Left renal cortex interstitium (tissue), 4 donors: Measurements from ENCODE around the gene CRTC3. TPM values are rescaled to one million over a fixed set of nuclear protein-coding genes. Genes with fewer than 3 reads are reported as not detected.

Experiments
- DNase-seq, 4 donors: peaks; one replicate each; pipeline ENCODE4 v3.0.0-alpha.2; 2013; ENCODE audit warnings: low read depth in 4 of 4, low spot score in 2 of 4, missing footprints in 1 of 4
- polyA plus RNA-seq, 4 donors: library from polyadenylated mRNA; unstranded; fragments of 120-200 nt; gene quantifications; one replicate each; pipeline ENCODE4 v1.2.1, GENCODE V29; 2013; ENCODE audit not compliant: insufficient read length in 4 of 4

CRTC3 gene
- polyA plus RNA-seq, 4 donors, result 27.0 to 36.8 (median 30.7) TPM

DNA sequence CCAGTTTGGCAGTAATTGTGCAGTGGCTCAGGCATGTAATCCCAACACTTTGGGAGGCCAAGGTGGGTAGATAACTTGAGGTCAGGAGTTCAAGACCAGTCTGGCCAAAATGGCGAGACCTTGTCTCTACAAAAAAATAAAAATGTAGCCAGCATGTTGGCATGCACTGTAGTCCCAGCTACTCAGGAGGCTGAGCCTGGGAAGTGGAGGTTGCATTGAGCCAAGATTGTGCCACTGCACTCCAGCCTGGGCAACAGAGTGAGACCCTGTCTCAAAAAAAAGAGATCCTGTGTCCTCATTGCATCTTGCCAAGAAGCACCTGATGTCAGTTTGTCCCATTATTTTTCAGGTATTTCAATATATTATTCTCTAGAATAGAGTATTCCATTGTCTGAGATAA, 61.8 kb downstream of the CRTC3 start:
- DNase-seq, result no peak

DNA sequence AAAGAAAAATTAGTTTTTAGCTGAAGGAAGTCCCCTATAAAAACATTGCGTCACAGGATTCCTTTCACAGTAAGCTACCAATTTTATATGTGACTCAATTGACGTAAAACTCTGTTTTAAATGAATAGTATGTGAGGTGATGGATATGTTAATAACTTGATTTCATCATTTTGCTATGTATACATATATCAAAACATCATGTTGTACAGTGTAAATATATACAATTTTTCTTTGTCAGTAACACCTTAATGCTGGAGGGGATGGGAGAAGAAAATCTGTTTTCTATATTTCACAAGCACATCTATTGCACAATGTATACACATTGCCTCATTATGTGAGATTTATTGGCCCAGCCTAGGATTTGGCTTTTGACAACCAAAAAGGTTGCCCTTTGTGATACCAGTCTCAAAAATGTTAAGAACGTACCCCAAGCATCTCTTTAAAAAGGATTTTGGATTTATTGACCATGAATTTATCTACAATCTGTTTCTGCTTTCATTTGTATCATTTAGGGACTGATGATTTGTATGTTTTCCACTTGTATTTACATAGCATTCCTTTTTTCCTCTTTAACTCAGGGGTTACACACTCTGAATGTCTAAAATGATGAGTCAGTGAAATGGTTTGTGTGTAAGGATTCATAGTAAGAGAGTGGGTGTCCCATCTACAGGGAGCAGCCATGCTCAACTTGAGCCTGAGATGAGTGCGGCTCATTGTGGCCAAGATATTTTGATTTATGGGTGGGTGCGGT, 62.6 kb downstream of the CRTC3 start:
- no peak for DNase-seq

DNA sequence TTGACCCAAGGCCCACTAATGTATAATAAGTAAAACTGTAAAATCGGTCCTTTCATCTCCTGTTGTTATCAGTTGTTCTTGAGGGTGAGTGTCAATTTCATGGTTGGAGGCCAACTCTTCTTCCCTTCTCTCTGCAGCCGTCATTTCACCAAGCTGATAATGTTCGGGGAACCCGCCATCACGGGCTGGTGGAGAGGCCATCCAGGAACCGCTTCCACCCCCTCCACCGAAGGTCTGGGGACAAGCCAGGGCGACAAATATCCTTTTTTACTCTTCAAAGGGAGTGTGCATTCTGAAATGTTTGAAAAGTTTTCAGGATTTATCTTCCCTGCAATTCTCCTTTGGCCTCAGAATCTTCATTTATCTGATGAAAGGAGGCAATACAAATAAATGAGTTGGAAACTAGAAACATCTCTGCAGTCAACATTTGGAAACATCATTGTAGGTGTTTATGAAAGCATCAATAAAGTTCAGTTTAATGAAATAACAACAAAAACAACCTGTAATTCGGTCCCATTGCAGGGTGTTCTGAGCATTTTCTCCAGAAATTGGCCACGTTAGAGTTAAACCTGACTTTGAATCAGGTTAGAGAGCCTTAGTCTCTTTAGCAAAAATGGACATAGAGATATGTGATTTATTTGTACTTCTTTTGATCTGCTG, 63.9 kb downstream of the CRTC3 start:
- DNase-seq, result no peak

DNA sequence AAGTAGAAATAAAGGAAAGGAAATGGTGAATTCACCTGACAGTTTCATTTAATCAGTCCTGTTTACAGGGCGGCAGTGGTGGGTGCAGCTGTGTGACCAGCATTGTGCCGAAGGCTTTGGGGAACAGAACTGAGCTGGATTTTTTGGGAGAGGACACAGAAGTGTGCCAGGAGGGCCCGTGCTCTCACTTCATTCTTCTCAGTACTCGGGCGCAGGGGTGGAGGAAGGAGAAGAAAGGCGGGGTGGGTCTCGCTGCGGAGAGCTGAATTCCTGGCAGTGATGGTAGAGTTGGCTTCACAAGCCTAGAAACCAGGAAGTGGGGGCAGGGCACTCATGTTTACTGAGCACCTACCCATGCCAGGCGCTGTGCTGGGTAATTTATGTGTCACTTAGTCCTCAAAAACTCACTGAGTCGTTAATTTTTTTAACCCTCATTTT, 64.6 kb downstream of the CRTC3 start:
- no peak for DNase-seq

DNA sequence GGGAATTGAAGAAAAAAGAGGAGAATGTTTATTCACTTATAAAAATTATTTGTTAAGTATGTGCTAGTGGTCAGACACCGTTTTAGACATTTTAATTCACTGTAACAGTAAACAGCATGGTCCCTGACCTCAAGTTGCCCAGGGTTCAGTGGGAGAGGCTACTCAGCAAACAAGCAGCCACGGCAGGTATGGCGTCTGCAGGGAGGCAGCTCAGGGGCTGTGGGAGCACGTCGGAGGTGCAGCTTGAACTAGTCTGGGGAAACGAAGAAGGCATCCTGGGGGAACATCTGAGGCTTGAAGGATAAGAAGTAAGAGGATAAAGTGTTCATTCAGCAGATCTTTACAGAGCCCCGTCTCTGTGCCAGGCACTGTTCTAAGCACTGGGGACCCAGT, 66.0 kb downstream of the CRTC3 start:
- DNase-seq, result no peak

DNA sequence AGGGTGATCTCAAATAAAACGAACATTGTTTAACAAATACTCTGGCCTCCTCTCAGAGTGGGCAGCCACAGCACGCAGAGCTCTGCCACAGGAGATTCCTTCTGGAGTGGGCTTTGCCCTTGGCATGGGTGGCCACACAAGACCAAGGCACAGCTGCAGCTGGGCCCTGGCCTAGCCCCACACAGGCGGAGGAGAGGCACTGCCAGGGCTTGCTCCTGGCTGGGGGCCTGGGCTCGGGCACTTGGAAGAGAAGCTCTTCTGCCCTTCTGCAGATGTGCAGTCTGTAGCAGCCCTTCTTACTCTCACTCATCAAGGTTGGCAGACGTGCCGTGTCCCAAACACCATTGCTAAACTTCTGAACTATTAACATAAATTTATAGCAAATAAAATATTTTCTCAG, 67.2 kb downstream of the CRTC3 start:
- DNase-seq, result no peak

DNA sequence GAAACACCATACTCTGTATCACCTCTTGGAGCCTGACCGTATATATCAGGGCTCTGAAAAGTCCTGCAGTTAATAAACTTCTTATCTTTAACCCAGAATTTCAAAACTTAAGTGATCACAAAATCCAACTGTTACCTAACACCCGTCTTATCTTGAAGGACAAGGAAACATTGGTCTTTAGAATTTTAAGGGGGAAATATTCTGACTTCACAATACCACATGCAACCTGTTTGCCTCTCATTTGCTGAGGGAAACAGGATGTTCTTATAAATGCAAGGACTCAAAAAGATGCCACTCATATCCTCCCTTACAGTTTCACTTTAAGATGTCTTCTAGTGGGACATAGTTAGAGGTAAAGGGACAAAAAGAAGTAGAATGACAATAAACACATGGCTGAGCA, 67.9 kb downstream of the CRTC3 start:
- DNase-seq, result no peak

DNA sequence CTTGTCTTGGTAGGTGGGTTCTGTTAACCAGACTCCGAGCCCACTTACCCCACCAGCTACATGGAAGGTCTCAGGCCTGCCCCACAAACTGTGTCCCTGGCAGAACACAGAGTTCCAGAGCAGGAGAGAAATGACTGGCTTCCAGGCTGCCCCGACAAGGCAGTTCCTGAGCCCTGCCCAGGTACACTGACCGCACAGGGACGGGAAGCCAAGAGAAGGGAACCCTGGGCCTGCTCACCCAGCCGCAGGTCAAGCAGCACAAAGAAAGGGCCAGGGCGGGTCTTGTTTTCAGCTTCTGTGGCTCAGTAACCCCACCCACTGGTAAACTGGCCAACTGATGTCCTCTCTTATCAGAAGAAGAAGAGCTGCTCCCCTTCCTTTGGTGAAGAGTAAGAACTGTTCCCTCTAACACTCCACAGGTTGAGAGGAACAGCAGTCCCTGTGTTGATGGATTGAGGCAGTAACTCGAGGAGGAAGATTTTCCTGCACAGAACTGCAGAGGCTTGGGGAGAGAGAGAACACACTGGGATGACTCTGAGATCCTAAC, 68.4 kb downstream of the CRTC3 start:
- no peak for DNase-seq

DNA sequence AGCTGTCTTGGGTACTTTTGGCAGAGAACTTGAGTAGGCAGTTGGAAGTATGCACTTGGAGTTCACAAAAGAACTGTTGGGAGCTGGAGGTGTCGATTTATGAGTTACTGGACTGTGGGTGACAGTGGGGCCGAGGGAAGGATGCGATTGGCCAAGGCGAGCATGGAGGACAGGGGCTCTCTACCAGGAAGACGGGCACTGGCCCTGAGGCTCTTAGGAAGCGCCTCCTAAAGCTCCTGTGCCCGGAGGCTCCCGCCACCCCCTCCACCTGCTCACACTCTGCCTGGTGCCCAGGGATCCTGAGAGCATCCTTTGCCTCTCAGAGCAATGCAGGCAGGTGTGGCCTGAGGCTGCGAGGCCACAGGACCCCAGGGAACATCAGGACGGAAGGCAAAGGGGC, 69.0 kb downstream of the CRTC3 start:
- DNase-seq, result no peak

DNA sequence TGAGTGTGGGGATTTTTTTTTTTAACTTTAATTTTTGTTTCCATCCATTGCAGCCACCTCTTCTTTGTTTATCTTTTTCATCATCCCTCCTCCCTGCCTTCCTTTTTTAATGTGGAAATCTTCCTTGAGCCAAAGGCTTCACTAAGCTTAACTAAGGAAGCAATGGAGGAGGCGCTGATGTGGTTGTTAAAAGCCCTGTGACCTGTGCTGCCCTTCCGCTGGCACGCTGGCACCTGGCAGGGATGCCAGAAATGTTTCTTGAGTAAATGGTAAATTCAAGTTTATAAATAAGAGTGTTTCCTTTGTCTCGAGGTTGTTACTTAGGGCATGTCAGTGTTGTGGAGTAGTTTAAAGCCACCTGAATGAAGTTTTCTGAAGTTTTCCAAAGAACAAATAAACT, 69.4 kb downstream of the CRTC3 start:
- no peak for DNase-seq

DNA sequence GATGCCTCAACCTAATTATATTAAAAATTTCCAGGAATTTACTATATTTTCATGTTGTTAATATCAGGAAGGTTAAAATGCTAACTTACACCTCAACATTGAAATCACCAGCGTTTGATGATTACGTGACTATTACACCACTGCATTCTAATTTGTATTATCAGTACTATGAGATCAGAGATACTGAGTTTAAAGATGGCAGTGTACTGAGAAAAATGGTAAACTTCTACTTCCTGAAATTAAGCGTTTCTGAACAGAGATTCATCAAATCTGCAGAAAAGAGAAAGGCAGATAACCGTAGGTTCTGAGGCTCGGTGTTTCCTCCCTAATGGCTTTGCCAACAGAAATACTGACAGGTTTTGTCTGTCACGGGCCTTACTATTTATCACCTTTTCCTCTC, 69.9 kb downstream of the CRTC3 start:
- DNase-seq, result no peak

DNA sequence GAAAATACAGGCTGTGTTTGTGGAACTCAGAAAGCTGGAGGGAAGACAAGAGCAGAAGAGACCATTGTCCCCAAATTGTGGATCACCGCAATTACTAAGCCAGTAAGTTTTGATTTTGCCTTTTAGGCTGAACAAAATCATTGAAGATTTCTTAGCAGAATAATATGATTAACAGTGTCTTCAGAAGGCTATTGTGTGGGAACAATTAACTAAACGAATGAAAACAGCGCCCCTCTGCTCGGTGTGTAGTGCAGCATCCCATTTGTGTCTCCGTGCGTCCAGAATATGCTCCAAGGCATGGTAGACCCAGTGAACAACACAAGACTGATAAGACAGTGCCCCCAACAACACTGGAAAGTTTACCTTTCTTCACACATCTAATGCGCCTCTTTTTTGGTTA, 71.2 kb downstream of the CRTC3 start:
- DNase-seq, result no peak

DNA sequence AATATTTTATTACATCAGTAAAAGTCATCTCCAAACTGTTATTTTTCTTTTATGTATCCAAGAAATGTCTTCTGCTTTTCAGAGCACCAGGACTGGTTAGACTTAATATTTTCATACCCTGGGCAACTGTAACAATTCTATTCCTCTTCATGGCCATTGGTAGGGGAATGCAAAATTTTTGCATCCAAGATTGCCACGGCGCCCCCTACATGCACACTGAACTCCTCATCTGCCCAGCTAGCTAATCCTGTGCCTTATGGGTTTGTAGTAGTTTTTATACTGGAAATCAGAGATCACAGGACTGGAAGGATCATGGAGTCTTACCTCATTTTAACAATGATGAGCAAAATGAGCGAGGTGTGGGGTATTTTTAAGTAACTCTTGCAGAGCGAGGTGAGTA, 74.2 kb downstream of the CRTC3 start:
- no peak for DNase-seq

DNA sequence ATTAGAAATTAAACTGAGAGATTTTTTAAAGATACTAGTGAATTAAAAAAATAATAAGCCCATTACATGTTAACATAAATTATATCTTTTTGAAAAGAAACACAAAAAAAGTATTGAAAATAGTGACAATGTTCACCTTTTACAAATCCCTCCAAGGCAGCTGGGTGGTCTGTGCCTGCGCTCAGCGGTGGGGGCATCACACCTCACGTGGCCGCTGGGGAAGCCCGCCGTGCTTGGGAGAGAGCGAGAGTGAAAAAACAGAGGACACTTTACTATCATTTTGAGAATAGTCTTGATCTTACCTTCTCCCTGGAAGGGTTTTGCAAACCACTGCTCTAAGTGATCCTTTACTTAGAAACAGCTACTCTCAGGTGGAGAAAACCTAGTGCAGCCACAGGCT, 76.9 kb downstream of the CRTC3 start:
- DNase-seq, result no peak

DNA sequence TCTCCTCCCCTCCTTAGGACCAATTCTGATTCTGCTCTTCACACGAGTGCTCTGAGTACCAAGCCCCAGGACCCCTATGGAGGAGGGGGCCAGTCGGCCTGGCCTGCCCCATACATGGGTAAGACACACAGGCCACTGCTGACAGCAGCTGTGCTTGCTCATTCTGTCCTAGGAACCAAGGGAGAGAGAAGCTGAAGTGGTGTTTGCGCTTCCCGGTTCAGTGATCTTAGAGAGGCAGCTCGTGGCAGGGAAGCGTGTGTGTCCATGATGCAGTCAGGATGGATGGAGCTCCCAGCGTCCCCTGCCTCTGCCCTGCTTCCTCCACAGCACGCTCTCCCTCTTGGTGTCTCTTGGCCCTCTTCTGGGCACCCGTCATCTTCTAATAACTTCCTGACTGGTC, 77.6 kb downstream of the CRTC3 start:
- no peak for DNase-seq

DNA sequence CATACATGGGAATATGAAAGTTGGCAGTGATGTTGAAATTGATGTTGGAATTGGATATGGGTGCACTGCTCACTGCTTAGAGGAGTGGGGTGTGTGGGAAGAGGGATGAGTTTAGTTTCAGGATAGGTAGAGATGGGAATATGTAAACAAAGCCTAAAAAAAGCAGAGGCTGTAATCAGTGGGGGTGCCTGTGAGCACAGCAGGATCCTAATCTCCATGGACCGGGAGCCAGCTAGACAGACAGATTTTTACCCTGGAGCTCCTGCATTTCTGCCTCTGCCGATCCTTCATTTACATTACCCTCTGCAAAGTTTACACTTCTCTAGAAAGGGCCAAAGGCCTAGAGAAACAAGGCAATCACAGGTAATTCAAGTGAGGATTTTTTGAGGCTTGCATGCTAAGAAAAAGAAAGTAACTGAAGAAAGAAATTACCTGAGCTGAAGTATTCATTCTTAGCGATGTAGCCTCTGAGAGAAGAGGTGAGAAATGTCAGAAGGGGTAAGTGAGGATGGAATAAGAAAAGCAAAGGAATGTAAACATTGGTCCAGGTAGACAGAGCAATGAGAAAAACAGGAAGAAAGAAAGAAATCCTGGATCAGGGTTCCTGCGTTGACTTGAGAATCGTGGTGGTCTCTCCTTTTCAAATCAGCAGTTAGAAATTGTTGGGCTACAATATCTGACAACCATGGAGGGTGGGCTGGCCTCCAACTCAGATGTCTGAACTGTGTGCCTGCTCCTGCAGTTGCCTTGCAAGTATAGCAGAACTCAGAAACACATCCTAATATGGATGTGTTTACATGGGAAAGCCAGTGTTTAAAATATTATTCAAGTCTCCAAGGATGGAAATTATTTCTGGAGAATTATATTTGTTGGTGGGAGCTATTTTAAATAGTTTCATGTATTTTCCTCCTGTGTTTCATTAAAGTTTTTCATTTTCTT, 79.8 kb downstream of the CRTC3 start:
- DNase-seq, result no peak

DNA sequence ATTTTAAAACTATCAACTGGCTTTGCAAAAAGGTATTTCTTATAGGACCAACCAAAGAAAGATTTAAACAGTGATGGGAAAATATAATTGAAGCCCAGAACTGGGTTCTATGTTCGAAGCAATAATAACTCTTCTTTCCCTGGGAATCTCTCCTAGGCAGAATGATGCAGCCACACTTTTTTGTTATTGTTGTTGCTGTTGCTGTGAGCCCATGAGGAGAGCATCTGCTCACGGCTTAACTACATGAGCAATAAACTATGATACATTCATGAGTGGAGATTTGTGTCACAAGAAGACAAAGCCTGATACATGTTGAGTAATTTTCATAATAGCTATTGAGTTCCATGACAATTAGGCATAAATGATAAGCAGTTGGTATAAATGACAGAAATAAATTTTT, 80.5 kb downstream of the CRTC3 start:
- no peak for DNase-seq

DNA sequence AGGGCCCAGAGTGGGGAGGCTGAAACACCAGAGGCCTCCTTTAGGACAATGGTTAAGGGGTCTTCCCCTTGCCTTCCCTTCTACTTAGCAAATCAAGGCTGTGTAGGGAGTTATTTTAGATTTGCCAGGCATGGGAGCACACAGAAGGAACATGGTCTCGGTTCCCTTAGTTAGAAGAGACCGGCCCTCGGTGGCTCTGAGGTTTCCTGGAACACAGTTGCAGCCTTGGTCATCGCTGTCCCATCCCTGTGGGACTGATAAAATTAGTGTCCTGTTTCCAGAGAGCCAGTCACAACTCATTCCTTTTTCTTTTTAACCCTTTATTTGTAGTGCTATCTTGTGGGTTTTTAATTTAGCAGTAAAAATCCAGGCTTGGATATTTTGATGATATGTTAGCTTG, 81.4 kb downstream of the CRTC3 start:
- no peak for DNase-seq

DNA sequence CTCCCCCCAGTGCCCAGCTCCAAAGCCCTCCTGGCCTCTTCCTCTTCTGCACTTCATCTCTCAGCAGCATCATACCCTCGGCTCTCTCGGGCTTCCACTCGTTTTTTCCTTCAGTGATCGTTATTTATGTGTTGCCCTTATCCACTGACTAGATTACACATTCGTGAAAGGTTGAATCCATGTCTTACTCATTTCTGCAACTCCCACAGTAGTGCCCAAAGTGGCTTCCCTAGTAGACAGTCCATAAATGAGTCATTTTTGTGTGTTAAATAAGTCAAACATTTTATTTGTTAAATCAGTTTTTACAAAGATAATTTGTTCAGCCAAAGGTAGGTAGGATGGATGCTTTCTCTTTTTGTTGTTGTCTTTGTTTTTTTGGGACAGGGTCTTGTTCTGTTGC, 87.4 kb downstream of the CRTC3 start:
- no peak for DNase-seq

DNA sequence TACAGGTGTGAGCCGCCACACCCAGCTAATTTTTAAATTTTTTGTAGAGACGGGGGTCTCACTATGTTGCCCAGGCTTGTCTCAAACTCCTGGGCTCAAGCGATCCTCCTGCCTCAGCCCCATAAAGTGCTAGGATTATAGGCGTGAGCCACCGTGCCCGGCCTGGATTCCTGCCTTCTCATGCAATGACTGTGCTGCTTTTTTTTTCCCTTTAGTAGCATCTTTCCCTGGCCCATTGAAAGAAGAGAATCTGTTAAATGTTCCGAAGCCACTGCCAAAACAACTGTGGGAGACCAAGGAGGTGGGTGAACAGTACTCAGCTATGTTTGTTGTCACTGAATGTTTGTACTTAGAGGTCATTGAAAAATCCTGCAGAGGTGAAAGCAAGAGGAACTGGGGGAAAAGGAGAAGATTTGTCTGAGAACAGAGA, 88.0 kb downstream of the CRTC3 start:
- no peak for DNase-seq
